ENCODE measurements around the gene TTC23L. TPM values are rescaled to one million over a fixed set of nuclear protein-coding genes. Genes with fewer than 3 reads are reported as not detected.

The TTC23L gene
- total and polyA plus RNA-seq, 7 donors = 0.06 to 0.36 (median 0.22) TPM; not detected in 3

DNA sequence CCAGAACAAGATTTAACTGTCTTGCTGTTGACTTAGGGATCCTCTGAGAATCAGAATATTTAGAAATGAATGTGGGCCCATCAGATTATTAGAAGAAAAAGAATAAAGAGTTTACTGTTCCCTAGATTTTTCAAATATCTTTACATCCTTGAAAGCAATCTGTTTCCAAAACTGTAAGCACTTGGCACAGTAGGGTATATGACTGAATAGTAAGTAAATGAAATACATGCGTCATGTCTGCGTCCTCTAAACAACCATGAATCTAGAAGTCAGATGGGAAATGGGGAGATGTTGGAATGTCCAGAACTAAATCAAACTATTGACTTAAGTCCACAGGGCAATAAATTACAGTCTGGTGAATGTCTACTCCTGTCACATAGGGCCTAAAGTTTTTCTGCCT is 26.1 kb downstream of the TTC23L start:
- no peaks in the 10 kb centered on the region for H3K27me3 ChIP-seq
- H3K4me3 ChIP-seq = no peak overlapping the region
- DNase-seq = no peak
- no peak overlapping the region for H3K27ac ChIP-seq
- H3K36me3 ChIP-seq = no peaks in the 10 kb centered on the region
- TF ChIP-seq POLR2A (IDR thresholded peaks at IDR 0.05) (no peak), EP300 (IDR thresholded peaks at IDR 0.05) (no peak), POLR2AphosphoS5 (IDR thresholded peaks at IDR 0.05) (no peak), CTCF (IDR thresholded peaks at IDR 0.05) (no peak)
- H3K9me3 ChIP-seq = no peaks in the 10 kb centered on the region
- no peaks in the 10 kb centered on the region for H3K4me1 ChIP-seq
- 94 to 96% methylated on average over 2 of the region's 2 CpGs for WGBS, 2 donors
- intact Hi-C loops (cut with DNase I) = no loop called here

- no peak for TF ChIP-seq EP300 (IDR thresholded peaks at IDR 0.05)
- TF ChIP-seq POLR2AphosphoS5 (IDR thresholded peaks at IDR 0.05) = no peak
- TF ChIP-seq CTCF (IDR thresholded peaks at IDR 0.05) = no peak
- TF ChIP-seq POLR2A (IDR thresholded peaks at IDR 0.05) = no peak
- no peaks in the 10 kb centered on the region for H3K4me1 ChIP-seq
- H3K4me3 ChIP-seq = no peak overlapping the region
- WGBS, 2 donors = 86% methylated on average over 3 of the region's 3 CpGs
- H3K27me3 ChIP-seq = no peaks in the 10 kb centered on the region
- H3K27ac ChIP-seq = no peak overlapping the region
- DNase-seq = no peak
- no peaks in the 10 kb centered on the region for H3K9me3 ChIP-seq
- intact Hi-C loops (cut with DNase I) = no loop called here
- no peaks in the 10 kb centered on the region for H3K36me3 ChIP-seq
Measured at GRCh38 chr5:34866989-34867471, 28.1 kb downstream of the TTC23L start.

DNA sequence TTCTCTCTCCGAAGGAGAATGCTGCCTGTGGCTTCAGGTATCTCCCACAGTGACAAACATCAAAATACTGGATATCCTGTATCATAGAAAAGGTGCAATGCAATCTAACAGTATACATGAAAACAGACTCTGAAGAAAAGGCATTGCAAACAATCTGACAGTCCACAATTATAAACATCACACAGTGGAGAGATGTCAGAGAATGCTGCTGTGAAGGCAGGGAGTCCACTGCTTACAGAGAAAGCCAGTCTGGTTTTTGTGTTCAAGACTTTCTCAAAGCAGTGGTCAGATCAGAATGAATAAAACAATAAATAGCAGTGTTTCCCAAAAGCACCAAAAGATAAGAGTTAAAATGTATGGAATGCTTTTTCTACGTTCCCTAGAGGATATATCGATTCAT is 28.7 kb downstream of the TTC23L start:
- no peak for TF ChIP-seq POLR2AphosphoS5 (IDR thresholded peaks at IDR 0.05)
- no peak for TF ChIP-seq CTCF (IDR thresholded peaks at IDR 0.05)
- Histone ChIP-seq H3K27ac (no peak overlapping the region), H3K9me3 (no peaks in the 10 kb centered on the region), H3K36me3 (no peaks in the 10 kb centered on the region), H3K27me3 (no peaks in the 10 kb centered on the region), H3K4me3 (no peak overlapping the region), H3K4me1 (no peaks in the 10 kb centered on the region)
- WGBS, 2 donors = 93 to 94% methylated on average over 3 of the region's 3 CpGs
- intact Hi-C loops (cut with DNase I) = no loop called here
- no peak for DNase-seq

- no peaks in the 10 kb centered on the region for H3K27me3 ChIP-seq
- TF ChIP-seq CTCF (IDR thresholded peaks at IDR 0.05) = no peak
- no peak for TF ChIP-seq EP300 (IDR thresholded peaks at IDR 0.05)
- TF ChIP-seq POLR2A (IDR thresholded peaks at IDR 0.05) = no peak
- no peak for TF ChIP-seq POLR2AphosphoS5 (IDR thresholded peaks at IDR 0.05)
- 97 to 99% methylated on average over 1 of the region's 1 CpG for WGBS, 2 donors
- no peaks in the 10 kb centered on the region for H3K36me3 ChIP-seq
- intact Hi-C loops (cut with DNase I) = no loop called here
- H3K27ac ChIP-seq = no peak overlapping the region
- no peaks in the 10 kb centered on the region for H3K9me3 ChIP-seq
- no peak overlapping the region for H3K4me3 ChIP-seq
- no peak for DNase-seq
- H3K4me1 ChIP-seq = no peaks in the 10 kb centered on the region
Measured at GRCh38 chr5:34868791-34869190, 29.8 kb downstream of the TTC23L start.

DNA sequence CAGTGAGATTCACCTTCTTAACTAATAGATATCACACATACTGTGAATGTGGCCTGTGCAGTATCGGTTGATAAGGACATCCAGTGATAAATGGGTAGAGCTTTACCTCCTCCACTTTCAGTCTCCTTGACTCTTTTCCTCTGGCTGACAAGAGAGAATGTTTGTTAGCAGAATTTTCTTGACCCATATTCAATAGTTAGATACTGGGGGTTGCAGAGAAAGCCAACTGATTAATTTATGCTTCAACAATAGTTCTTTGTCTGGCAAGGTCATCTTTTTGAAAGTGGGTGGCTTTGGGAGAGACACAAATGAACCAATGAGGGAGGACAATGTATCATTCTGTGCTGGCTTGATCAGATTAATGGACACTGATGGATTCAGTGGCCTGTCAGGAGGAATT is 30.3 kb downstream of the TTC23L start:
- Histone ChIP-seq H3K36me3 (no peaks in the 10 kb centered on the region), H3K27ac (no peak overlapping the region), H3K4me3 (no peak overlapping the region), H3K4me1 (no peaks in the 10 kb centered on the region), H3K9me3 (no peaks in the 10 kb centered on the region), H3K27me3 (no peaks in the 10 kb centered on the region)
- intact Hi-C loops (cut with DNase I) = no loop called here
- TF ChIP-seq POLR2AphosphoS5 (IDR thresholded peaks at IDR 0.05) = no peak
- TF ChIP-seq POLR2A (IDR thresholded peaks at IDR 0.05) = no peak
- TF ChIP-seq CTCF (IDR thresholded peaks at IDR 0.05) = no peak
- TF ChIP-seq EP300 (IDR thresholded peaks at IDR 0.05) = no peak
- no peak for DNase-seq
- WGBS, 2 donors = 92% methylated on average over 1 of the region's 1 CpG

All from sigmoid colon (tissue), 7 donors.